Thyroid gland (tissue), 4 donors: ENCODE data around the gene SLC25A13.

Source experiments
- CTCF ChIP-seq, 6 experiments: fragments of 200-600 bp in 3 of 6; fragments of 450-650 bp in 3 of 6; sonication (generic) in 3 of 6; IDR thresholded peaks; one replicate each; pipeline ENCODE4 v1.5.1; 2016 to 2019; ENCODE audit warnings: antibody characterized with exemption in 6 of 6, mild to moderate bottlenecking in 2 of 6, inconsistent platforms in 1 of 6, moderate library complexity in 1 of 6
- POLR2A ChIP-seq, 2 donors: fragments of 450-650 bp; IDR thresholded peaks; one replicate each; pipeline ENCODE4 v1.6.1; 2017; ENCODE audit warnings: antibody characterized with exemption in 2 of 2, mild to moderate bottlenecking in 2 of 2, moderate library complexity in 1 of 2

- TF ChIP-seq CTCF (IDR thresholded peaks at IDR 0.05): no peak
- no peak for TF ChIP-seq POLR2A (IDR thresholded peaks at IDR 0.05)
Measured at GRCh38 chr7:96285579-96285978, 36.3 kb downstream of the SLC25A13 start.
